GM06990 (cell line): ENCODE results near the gene ZNF528.

Experiments used
- DNase-seq: peaks from one replicate; pipeline ENCODE4 v3.0.0-alpha.2; 2011; ENCODE audit not compliant: insufficient read length; ENCODE audit errors: extremely low read depth
- H3K27me3 ChIP-seq: replicated peaks from 2 replicates; pipeline ENCODE4 v1.6.0; 2011; ENCODE audit warnings: low read length; ENCODE audit not compliant: control insufficient read depth, insufficient read depth
- H3K36me3 ChIP-seq: 2 replicates; pipeline ENCODE4 v1.5.1; 2011; ENCODE audit warnings: low read length; ENCODE audit not compliant: control insufficient read depth, insufficient read depth
- H3K4me3 ChIP-seq: replicated peaks from 2 replicates; pipeline ENCODE4 v1.5.1; 2011; ENCODE audit warnings: low read depth, mild to moderate bottlenecking, control low read depth, low read length
- CTCF ChIP-seq: IDR thresholded peaks from 2 replicates; pipeline ENCODE4 v1.5.1; 2011; ENCODE audit warnings: low read length, control low read depth, mild to moderate bottlenecking, inconsistent platforms; ENCODE audit not compliant: insufficient read depth, poor library complexity, severe bottlenecking

ZNF528 gene

DNA sequence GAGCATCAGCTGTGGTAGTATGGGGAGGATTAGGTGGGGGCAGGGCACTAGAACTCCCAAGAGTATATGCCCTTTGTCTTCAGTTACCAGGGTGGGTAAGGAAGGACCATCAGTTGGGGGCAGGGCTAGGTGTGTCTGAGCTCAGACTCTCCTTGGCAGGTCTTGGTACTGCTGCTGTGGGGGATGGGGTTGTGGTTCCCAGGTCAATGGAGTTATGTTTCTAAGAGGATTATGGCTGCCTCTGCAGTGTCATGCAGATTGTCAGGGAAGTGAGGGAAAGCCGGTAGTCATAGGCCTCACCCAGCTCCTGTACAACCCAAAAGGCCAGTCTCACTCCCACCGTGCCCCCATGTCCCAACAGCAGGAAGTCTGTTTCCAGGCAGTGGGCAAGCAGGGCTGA is 46.9 kb downstream of the ZNF528 start:
- Histone ChIP-seq H3K4me3 (no peak overlapping the region), H3K27me3 (no peaks in the 10 kb centered on the region), H3K36me3 (no peaks in the 10 kb centered on the region)
- no peak for DNase-seq
- no peak for TF ChIP-seq CTCF

- Histone ChIP-seq H3K27me3 (no peaks in the 10 kb centered on the region), H3K36me3 (no peaks in the 10 kb centered on the region), H3K4me3 (no peak overlapping the region)
- no peak for TF ChIP-seq CTCF
- DNase-seq = no peak
Observed at GRCh38 chr19:52451241-52451640, 53.6 kb downstream of the ZNF528 start.

- DNase-seq = no peak
- Histone ChIP-seq H3K27me3 (no peaks in the 10 kb centered on the region), H3K36me3 (no peaks in the 10 kb centered on the region), H3K4me3 (no peak within 1 kb of the TSS)
- no peak for TF ChIP-seq CTCF
Observed at GRCh38 chr19:52453324-52454094, 55.9 kb downstream of the ZNF528 start, which contains the start of gene ZNF578. Gene ZNF578 (plus strand): TSS chr19:52453553. CDS start chr19:52501846, 48,293 bp downstream.

- H3K27me3 ChIP-seq = no peaks in the 10 kb centered on the region
- no peak for TF ChIP-seq CTCF
- DNase-seq = no peak
- no peak overlapping the region for H3K4me3 ChIP-seq
- H3K36me3 ChIP-seq = no peaks in the 10 kb centered on the region
Observed at GRCh38 chr19:52464798-52465470, 67.3 kb downstream of the ZNF528 start.
